ENCODE data around the gene SMIM22. TPM values are rescaled to one million over a fixed set of nuclear protein-coding genes. Genes with fewer than 3 reads are reported as not detected.

Gene SMIM22
- total and polyA plus RNA-seq, 7 experiments from 2014 or later, result not detected

DNA sequence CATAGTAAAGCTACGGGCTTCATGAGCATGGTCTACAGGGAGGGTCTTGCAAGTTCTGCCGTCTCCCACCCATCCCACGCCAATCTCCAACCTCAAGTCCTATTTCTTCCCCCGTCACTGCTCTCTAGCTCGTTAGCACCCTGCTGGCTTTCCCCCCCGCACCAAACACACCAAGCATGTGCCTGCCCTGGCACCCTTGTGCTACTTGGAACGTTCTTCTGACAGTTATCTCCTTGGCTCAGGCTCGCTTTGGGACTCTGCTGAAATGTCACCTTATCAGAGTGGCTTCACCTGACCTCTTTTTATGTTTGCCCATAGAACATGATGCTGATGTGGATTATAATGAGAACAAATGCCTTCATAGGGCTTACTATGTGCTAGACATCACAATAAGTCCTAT is 30.0 kb downstream of the SMIM22 start:
- H3K36me3 Mint-ChIP-seq, result peaks cover 7 to 35% (median 14%) of the 10 kb centered on the region in 5 donors
- H3K4me3 Mint-ChIP-seq, result no peak overlapping the region
- no peaks in the 10 kb centered on the region for H3K27me3 Mint-ChIP-seq
- Histone ChIP-seq H3K27me3 (ENCODE audit: control insufficient read depth in 2 of 2, insufficient read depth in 2 of 2, low read length in 2 of 2) (no peaks in the 10 kb centered on the region), H3K36me3 (ENCODE audit: control insufficient read depth in 2 of 3, insufficient read depth in 3 of 3, low read length in 3 of 3) (peaks cover 5 to 91% (median 26%) of the 10 kb centered on the region in 3 experiments), H3K4me3 (ENCODE audit: low read length) (no peak overlapping the region), H3K27ac (ENCODE audit: low read depth, low read length) (no peak overlapping the region), H3K4me1 (ENCODE audit: control insufficient read depth in 2 of 2, insufficient read depth in 2 of 2, low read length in 2 of 2) (no peaks in the 10 kb centered on the region), H3K9me3 (ENCODE audit: control insufficient read depth in 2 of 3, low read length in 3 of 3) (no peaks in the 10 kb centered on the region)
- intact Hi-C loops (cut with micrococcal nuclease), result no loop called here
- DNase-seq (no peak), ATAC-seq (no peak)
- H3K9me3 Mint-ChIP-seq, result no peaks in the 10 kb centered on the region
- no peak overlapping the region for H3K27ac Mint-ChIP-seq
- ChIA-PET CTCF (no interaction called here), POLR2A (interaction anchor here (0.6 kb wide), 1 partner anchor 24 kb away, joined by 4 read pairs; no protein-coding TSS in a partner anchor)
- H3K4me1 Mint-ChIP-seq, result peaks cover 0 to 8% (median 0%) of the 10 kb centered on the region in 7 donors

DNA sequence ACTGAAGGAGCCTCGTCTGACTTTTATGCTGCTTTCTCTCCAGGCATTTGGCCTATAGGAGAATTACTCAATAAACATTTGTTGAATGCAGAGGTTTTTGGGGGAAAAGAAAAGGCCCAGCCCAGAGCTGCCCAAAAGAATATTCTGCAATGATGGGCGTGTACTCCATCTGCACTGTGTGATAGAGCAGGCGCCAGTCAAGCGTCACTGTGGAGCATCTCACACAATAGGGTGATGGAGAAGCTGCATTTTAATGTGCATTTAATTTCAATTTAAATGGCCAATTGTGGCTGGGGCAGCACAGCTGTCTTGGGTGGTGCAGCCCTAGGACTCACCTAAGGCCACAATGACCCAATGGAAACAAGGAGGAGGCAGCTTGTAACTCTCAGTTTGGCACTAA is 31.4 kb downstream of the SMIM22 start:
- Histone ChIP-seq H3K27ac (ENCODE audit: low read depth, low read length) (no peak overlapping the region), H3K4me1 (ENCODE audit: control insufficient read depth in 2 of 2, insufficient read depth in 2 of 2, low read length in 2 of 2) (no peaks in the 10 kb centered on the region), H3K9me3 (ENCODE audit: control insufficient read depth in 2 of 3, low read length in 3 of 3) (no peaks in the 10 kb centered on the region), H3K4me3 (ENCODE audit: low read length) (no peak overlapping the region), H3K36me3 (ENCODE audit: control insufficient read depth in 2 of 3, insufficient read depth in 3 of 3, low read length in 3 of 3) (peaks cover 14 to 91% (median 30%) of the 10 kb centered on the region in 3 experiments), H3K27me3 (ENCODE audit: control insufficient read depth in 2 of 2, insufficient read depth in 2 of 2, low read length in 2 of 2) (no peaks in the 10 kb centered on the region)
- intact Hi-C loops (cut with micrococcal nuclease), result no loop called here
- H3K4me1 Mint-ChIP-seq, result peaks cover 0 to 19% (median 6%) of the 10 kb centered on the region in 7 donors
- no peaks in the 10 kb centered on the region for H3K9me3 Mint-ChIP-seq
- ChIA-PET CTCF (no interaction called here), POLR2A (interaction anchor here (0.6 kb wide), 1 partner anchor 18 kb away, joined by 3 read pairs; no protein-coding TSS in a partner anchor)
- DNase-seq, result no peak
- ATAC-seq, result no peak
- H3K4me3 Mint-ChIP-seq, result no peak overlapping the region
- H3K27me3 Mint-ChIP-seq, result no peaks in the 10 kb centered on the region
- H3K36me3 Mint-ChIP-seq, result peaks cover 16 to 36% (median 24%) of the 10 kb centered on the region in 5 donors
- H3K27ac Mint-ChIP-seq, result no peak overlapping the region

DNA sequence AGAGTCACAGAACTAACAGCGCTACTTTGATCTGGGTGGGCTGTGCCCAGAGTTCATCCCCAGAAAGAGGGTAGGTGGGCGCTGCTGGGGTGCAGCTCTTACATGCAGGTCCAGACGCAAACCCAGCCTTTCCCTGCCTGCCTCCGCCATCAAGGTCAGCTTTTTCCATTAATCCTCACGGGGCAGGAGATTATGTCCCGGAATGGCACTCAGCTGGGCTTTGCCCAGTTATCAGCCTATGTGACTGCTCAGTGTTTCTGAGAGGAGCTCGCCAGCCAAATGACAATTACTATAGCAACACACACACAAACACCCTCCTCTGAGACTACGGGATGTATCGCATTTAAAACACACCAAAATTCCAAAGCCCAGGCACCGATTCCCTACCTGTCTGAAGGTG is 31.8 kb downstream of the SMIM22 start:
- Mint-ChIP-seq H3K4me3 (no peak overlapping the region), H3K9me3 (no peaks in the 10 kb centered on the region), H3K4me1 (peaks cover 0 to 19% (median 6%) of the 10 kb centered on the region in 7 donors), H3K36me3 (peaks cover 18 to 37% (median 25%) of the 10 kb centered on the region in 5 donors), H3K27me3 (no peaks in the 10 kb centered on the region), H3K27ac (no peak overlapping the region)
- intact Hi-C loops (cut with micrococcal nuclease), result no loop called here
- ChIA-PET CTCF (no interaction called here), POLR2A (interaction anchor here (0.6 kb wide), 1 partner anchor 17 kb away, joined by 3 read pairs; no protein-coding TSS in a partner anchor)
- no peak overlapping the region for H3K4me3 ChIP-seq (ENCODE audit: low read length)
- H3K4me1 ChIP-seq (ENCODE audit: control insufficient read depth in 2 of 2, insufficient read depth in 2 of 2, low read length in 2 of 2), result no peaks in the 10 kb centered on the region
- no peaks in the 10 kb centered on the region for H3K27me3 ChIP-seq (ENCODE audit: control insufficient read depth in 2 of 2, insufficient read depth in 2 of 2, low read length in 2 of 2)
- no peak overlapping the region for H3K27ac ChIP-seq (ENCODE audit: low read depth, low read length)
- H3K36me3 ChIP-seq (ENCODE audit: control insufficient read depth in 2 of 3, insufficient read depth in 3 of 3, low read length in 3 of 3), result peaks cover 16 to 91% (median 34%) of the 10 kb centered on the region in 3 experiments
- no peak for ATAC-seq
- DNase-seq, result no peak
- no peaks in the 10 kb centered on the region for H3K9me3 ChIP-seq (ENCODE audit: control insufficient read depth in 2 of 3, low read length in 3 of 3)

DNA sequence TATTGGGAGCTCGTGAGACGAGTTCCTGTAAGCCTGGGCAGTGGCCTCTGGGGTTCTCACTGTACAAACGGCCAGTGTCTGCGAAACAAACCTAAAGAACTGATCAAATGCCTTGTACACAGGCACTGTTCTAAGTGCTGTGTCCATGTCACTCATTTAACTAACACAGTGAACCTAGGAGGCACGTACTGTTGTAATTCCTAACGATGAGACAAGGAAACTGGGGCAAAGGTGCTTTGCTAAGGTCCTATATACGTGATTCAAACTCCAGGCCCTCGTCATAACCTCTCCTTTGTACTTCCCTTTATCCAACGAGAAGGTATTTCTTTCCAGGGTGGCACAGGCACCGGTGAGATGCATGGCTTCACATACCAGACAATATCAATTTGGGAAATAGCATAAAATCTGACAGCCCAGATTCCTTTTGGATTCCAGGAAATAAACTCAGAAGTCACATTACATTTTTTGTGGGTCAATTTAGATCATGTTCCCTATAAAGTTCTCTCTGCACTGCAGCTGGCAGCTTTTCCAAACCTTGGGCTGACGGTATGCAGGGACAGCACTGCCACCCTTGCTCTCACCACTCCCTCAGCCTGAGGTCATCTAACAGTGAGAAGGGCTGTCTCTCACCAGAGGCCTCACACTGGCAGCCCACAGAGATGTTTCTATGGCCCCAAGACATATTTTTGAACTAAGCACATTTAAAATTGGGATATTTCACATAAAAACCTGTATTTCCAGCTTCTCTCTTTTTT is 33.6 kb downstream of the SMIM22 start:
- Mint-ChIP-seq H3K9me3 (no peaks in the 10 kb centered on the region), H3K36me3 (peaks cover 20 to 48% (median 28%) of the 10 kb centered on the region in 5 donors), H3K27ac (no peak overlapping the region), H3K27me3 (no peaks in the 10 kb centered on the region), H3K4me3 (no peak overlapping the region), H3K4me1 (peaks cover 2 to 25% (median 7%) of the 10 kb centered on the region in 7 donors)
- H3K36me3 ChIP-seq (ENCODE audit: control insufficient read depth in 2 of 3, insufficient read depth in 3 of 3, low read length in 3 of 3), result peaks cover 18 to 91% (median 27%) of the 10 kb centered on the region in 3 experiments
- H3K4me3 ChIP-seq (ENCODE audit: low read length), result no peak overlapping the region
- no peaks in the 10 kb centered on the region for H3K4me1 ChIP-seq (ENCODE audit: control insufficient read depth in 2 of 2, insufficient read depth in 2 of 2, low read length in 2 of 2)
- H3K27ac ChIP-seq (ENCODE audit: low read depth, low read length), result no peak overlapping the region
- ChIA-PET POLR2A (no interaction called here), CTCF (no interaction called here)
- intact Hi-C loops (cut with micrococcal nuclease), result no loop called here
- no peaks in the 10 kb centered on the region for H3K9me3 ChIP-seq (ENCODE audit: control insufficient read depth in 2 of 3, low read length in 3 of 3)
- DNase-seq (no peak), ATAC-seq (no peak)
- no peaks in the 10 kb centered on the region for H3K27me3 ChIP-seq (ENCODE audit: control insufficient read depth in 2 of 2, insufficient read depth in 2 of 2, low read length in 2 of 2)

DNA sequence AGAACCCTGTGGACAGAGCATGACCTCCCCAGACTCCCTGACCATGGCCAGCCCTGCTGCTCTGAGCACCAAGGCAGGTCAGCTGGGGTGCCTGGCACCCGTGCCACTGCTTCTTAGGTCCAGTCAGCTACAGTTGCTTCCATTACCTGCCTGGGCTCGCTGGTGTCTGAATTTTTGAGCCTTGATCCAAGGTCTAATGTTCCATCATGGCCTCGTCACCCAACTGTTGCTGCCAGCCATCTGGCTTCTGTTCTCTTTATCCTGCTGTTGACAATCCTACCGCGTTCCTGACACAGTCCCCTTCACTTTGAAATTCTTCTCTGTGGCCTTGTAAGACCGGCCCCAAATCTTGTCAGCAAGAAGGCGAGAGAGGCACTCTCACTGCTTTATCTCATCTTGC is 35.2 kb downstream of the SMIM22 start:
- DNase-seq, result no peak
- no peak overlapping the region for H3K4me3 ChIP-seq (ENCODE audit: low read length)
- CTCF ChIA-PET, result interaction anchor here (0.7 to 0.8 kb wide), 2 partner anchors 164 to 502 kb away, joined by 4 to 7 read pairs; no protein-coding TSS in a partner anchor
- H3K4me1 ChIP-seq (ENCODE audit: control insufficient read depth in 2 of 2, insufficient read depth in 2 of 2, low read length in 2 of 2), result no peaks in the 10 kb centered on the region
- H3K27me3 Mint-ChIP-seq, result no peaks in the 10 kb centered on the region
- H3K4me3 Mint-ChIP-seq, result no peak overlapping the region
- H3K27ac ChIP-seq (ENCODE audit: low read depth, low read length), result no peak overlapping the region
- no peak for ATAC-seq
- H3K27me3 ChIP-seq (ENCODE audit: control insufficient read depth in 2 of 2, insufficient read depth in 2 of 2, low read length in 2 of 2), result no peaks in the 10 kb centered on the region
- no peaks in the 10 kb centered on the region for H3K9me3 ChIP-seq (ENCODE audit: control insufficient read depth in 2 of 3, low read length in 3 of 3)
- peaks cover 4 to 17% (median 7%) of the 10 kb centered on the region in 7 donors for H3K4me1 Mint-ChIP-seq
- peaks cover 14 to 39% (median 26%) of the 10 kb centered on the region in 5 donors for H3K36me3 Mint-ChIP-seq
- POLR2A ChIA-PET, result no interaction called here
- H3K9me3 Mint-ChIP-seq, result no peaks in the 10 kb centered on the region
- peak overlapping the region in 2 of 9 donors; percentile 28 to 74 for H3K27ac Mint-ChIP-seq
- H3K36me3 ChIP-seq (ENCODE audit: control insufficient read depth in 2 of 3, insufficient read depth in 3 of 3, low read length in 3 of 3), result peaks cover 20 to 86% (median 23%) of the 10 kb centered on the region in 3 experiments
- intact Hi-C loops (cut with micrococcal nuclease), result no loop called here

DNA sequence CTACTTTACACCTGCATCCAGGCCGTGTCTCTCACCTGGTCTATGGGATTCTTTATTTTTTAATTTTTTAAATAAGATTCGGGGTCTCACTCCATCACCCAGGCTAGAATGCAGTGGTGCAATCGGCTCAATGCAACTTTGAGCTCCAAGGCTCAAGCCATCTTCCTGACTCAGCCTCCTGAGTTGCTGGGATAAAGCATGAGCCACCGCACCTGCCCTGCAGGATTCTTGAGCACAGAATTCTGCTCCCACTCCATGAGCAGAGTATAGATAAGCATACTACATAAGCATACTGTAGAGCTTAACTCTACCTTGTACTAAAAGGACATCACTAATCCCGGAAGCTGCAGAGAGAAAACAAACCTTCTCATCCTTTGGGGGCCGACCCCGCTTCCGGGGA is 36.4 kb downstream of the SMIM22 start:
- no peak for ATAC-seq
- Histone ChIP-seq H3K27ac (ENCODE audit: low read depth, low read length) (no peak overlapping the region), H3K4me3 (ENCODE audit: low read length) (no peak overlapping the region), H3K4me1 (ENCODE audit: control insufficient read depth in 2 of 2, insufficient read depth in 2 of 2, low read length in 2 of 2) (no peaks in the 10 kb centered on the region), H3K36me3 (ENCODE audit: control insufficient read depth in 2 of 3, insufficient read depth in 3 of 3, low read length in 3 of 3) (peaks cover 20 to 81% (median 23%) of the 10 kb centered on the region in 3 experiments), H3K9me3 (ENCODE audit: control insufficient read depth in 2 of 3, low read length in 3 of 3) (no peaks in the 10 kb centered on the region), H3K27me3 (ENCODE audit: control insufficient read depth in 2 of 2, insufficient read depth in 2 of 2, low read length in 2 of 2) (no peaks in the 10 kb centered on the region)
- ChIA-PET CTCF (no interaction called here), POLR2A (no interaction called here)
- Mint-ChIP-seq H3K27me3 (no peaks in the 10 kb centered on the region), H3K4me1 (peaks cover 4 to 20% (median 11%) of the 10 kb centered on the region in 7 donors), H3K9me3 (no peaks in the 10 kb centered on the region), H3K27ac (no peak overlapping the region), H3K4me3 (no peak overlapping the region), H3K36me3 (peaks cover 17 to 43% (median 28%) of the 10 kb centered on the region in 5 donors)
- DNase-seq, result no peak
- intact Hi-C loops (cut with micrococcal nuclease), result no loop called here
